ENCODE data around the gene SLC4A1.
A peak's percentile ranks its signal among the peaks of the same experiment; 100 is the strongest.

Gene SLC4A1

DNA sequence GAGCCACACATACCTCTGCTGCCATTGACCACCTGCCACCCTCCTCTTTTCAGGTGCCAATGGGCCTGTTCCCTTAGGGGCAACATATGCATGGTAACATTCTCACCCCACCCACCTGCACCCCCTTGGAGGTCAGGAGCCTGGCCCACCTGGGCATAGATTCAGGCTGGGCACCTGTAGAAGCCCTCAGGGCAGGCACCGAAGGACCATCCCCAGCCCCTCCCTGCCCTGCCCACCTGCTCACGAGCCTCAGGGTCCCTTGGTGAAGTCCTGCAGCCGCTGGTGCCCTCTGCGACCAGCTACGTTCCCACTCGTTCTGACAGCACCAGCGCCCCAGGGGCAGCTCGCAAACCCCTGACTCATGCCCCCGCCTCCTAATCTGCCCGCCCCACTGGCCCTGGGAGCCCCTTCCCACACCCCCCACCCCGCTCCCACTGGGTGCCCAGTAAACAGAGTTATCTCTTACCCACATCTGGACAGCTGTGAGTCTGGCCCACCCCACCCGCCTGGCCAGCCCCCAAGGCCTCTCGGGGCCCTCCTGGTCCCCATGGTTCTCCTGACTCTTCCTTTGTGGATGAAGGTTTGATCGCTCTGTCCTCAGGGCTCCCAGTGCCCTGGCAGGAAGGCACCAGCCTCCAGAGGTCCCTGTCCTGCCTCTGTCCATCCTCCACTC lies at the start of gene SLC4A1:
SLC4A1 (minus strand) TSS at position 318 of the 673 bp plus-strand sequence. CDS start 5,269 bp downstream, outside the sequence.
- DNase-seq (ENCODE audit: low read depth in 3 of 3), result no peak

DNA sequence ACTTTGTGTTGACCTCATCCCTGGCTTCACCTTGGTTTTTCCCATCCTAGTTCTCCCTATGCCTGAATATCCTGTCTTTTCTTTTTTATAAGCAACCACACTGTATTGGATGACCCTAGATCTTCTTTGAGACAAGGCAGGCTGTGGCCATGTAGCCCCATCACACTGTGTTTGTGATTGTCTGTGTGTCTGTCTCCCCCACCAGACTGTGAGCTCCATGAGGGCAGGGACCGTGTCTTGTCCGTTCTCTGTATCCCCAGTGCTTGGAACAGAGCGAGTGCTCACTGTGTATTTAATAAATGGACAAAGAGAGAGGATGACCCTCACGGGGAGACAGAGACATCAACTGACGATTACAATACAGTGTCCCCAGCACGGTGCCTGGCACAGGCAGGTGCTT lies 49.6 kb upstream of the SLC4A1 start:
- DNase-seq (ENCODE audit: low read depth in 3 of 3), result no peak

DNA sequence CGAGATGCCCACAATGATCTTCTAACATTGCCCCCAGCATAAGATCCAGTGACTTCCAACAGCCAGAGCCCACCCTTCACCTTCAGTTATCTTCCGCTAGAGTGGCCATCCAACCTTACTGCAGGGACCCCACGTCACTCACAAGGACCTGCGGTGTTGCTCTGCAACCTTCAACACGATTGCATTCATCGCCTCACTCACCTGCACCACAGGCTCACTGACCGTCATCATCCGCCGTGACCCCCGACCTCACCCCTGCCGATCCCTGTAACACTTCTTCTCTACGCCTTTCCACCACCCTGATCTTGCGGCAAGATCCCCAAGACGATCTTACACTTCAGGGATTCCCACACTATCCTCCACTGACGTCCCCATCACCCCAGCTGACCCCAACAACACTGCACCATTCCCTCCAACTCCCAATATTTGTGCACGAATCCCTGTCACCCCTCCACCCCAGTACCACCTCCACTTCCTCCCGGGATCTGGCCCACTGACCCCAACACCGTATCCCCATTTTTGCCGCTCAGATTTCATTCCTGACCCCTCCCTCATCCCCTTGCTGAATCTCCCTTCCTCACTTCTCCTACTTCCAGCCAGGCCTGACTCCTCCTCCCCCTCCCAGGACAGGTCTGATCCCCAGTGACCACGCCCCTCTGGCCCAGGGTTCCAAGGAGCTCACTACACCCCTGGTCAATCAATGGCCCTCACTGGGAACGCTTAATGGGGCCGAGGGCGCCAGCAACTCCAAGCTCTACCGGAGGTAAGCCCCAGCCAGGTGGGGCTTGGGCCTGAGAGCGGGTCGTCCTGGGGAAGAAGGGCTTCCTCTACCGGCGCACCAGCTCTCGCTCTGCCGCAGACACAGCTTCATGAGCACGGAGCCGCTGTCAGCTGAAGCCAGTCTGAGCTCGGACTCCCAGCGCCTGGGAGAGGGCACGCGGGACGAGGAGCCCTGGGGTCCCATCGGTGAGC lies 48.1 kb upstream of the SLC4A1 start:
- no peak for DNase-seq (ENCODE audit: low read depth in 3 of 3)

DNA sequence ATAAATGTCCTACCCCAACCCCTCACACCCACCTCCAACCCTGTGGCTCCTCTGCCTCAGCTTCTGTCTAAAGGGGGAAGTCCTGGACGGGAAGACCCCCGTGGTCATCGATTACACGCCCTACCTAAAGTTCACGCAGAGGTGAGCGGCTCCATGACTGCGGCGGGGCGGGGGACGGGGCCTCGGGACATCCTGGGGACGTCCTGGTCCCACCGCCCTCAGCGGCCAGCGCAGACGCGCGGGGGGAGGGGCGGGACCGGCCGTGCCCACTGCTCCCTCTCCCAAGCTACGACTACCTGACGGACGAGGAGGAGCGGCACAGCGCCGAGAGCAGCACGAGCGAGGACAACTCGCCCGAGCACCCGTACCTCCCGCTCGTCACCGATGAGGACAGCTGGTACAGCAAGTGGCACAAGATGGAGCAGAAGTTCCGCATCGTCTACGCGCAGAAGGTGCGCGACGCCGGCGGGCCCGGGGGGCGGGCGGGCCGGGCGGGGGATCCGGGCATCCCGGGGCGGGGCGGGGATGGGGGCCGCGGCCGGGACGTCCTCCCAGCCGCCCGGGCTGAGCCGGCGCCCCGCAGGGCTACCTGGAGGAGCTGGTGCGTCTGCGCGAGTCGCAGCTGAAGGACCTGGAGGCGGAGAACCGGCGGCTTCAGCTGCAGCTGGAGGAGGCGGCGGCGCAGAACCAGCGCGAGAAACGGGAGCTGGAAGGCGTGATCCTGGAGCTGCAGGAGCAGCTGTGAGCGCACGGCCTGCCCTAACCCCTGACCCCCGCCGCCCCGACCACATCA lies 47.1 kb upstream of the SLC4A1 start:
- no peak for DNase-seq (ENCODE audit: low read depth in 3 of 3)

DNA sequence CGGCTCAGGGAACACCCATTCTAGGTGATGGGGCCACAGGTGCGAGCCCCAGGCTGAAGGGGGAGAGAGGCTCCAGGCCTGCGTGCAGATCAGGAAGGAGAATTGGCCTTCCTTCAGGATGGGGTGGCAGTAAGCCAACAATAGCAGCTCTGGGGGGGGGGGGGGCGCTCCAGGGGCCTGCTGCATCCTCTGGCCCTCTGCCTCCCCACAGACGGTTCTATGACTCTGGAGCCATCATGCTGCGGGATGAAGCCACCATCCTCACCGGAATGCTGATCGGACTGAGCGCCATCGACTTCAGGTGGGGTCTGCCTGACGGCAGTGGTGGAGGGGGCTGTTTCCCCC lies 46.6 kb upstream of the SLC4A1 start:
- no peak for DNase-seq (ENCODE audit: low read depth in 3 of 3)

DNA sequence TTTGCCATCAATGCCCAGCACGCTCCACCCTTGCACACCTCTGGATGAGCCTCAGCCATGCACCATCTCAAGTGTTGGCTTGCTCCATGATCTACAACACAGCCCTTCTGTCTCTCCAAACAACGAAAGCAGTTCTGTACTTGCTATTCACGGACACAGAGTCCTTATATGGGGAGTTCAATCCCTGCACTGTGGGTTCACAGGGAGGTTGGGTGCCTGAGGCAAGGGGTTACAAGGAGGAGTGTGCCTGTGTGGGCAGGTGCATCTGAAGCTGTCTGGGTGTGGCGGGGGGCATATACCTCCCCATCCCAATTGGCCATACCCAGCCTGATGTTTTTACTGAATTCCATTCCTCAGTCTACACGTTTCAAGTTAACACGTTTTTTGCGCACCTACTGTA lies 46.1 kb upstream of the SLC4A1 start:
- DNase-seq (ENCODE audit: low read depth in 3 of 3), result no peak

DNA sequence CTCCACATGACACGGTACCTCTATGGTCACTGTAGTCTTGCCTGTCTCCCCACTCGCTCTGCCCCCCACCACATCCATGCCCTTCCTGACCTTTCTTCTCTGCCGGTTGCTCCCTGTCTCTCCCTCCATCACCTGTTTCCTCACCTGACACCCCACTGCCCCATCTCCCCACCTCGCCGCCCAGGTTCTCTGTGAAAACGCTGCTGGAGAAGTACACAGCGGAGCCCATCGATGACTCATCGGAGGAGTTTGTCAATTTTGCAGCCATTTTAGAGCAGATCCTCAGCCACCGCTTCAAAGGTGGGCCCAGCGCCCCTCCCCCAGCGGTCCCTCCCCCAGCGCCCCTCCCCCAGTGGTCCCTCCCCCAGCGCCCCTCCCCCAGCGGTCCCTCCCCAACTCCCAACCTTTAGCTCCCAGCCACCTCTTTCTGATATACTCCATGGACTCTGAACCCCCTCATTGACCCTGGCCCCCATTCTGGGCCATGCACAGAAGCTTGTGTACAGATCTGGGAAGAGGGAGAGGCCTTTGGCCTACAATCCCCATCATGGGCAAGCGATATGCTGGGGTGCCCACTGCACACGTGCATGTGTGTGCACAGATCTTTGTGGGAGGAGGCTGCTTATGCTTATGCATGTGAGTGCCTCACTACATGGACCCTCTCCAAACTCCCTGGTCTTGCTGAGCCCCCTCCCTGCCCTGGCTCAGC lies 44.6 kb upstream of the SLC4A1 start:
- DNase-seq (ENCODE audit: low read depth in 3 of 3), result no peak

DNA sequence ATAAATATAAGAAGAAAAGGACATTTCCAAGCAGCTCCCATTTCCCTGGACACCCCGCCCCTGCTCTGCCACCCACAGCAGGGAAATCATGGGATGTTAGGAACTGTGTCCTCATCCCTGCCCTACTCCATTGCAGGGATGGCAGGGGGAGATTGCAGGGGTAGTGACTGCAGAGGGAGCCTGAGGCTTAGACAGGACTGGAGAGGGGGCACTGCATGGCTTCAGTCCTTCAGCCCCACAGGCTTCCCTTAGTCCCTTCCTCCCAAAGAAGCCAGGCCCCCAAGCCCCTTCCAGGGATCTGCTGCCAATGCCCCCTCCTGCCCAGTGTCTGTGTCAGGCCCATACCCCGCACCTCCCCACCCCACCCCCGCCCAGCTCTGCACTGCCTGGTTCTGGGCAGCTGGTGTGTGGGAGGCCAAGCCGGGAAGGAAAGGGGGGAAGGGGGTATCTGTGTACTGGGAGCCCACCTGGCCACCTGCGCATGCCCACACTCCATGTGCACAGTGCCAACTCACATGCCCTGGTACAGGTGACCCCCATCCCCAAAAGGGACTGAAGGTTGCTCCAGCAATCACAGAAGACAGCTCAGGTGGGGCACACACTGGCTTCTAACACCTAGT lies 43.7 kb upstream of the SLC4A1 start:
- DNase-seq (ENCODE audit: low read depth in 3 of 3), result no peak

DNA sequence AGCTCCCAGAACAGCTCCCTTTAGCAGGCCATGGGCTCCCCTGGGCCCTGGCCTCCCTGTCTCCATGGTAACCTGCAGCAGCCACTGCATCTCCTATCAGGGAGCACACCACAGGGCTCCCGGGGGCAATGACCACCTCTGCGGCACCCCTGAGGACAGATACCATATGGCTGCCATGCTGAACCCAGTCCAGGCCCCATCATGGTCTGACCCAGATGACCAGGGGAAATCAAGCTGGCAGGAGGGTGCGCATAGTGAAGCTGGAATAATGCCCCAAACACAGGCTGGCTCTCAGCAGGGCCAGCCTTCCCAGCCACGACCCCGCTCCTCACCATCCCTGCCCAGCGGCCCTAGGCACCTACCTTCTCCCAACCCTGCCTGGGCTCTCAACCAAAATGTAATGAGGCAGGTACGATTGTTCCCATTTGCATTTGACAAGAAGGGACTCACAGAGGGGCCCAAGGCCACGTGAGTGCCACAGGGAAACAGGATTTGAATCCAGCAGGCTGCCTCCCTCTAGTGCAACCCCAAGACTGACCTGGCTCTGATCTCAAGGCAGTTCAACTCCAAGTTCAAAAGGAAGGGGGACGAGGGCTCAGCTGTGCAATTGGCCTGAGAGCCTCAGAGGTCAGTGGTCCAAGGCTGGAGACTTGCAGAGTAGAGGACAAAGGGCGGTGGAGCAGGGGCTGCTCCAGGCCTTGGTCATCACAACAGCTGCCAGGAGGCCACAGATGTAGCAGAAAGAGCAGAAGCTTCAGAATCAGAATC lies 42.9 kb upstream of the SLC4A1 start:
- DNase-seq (ENCODE audit: low read depth in 3 of 3), result no peak

DNA sequence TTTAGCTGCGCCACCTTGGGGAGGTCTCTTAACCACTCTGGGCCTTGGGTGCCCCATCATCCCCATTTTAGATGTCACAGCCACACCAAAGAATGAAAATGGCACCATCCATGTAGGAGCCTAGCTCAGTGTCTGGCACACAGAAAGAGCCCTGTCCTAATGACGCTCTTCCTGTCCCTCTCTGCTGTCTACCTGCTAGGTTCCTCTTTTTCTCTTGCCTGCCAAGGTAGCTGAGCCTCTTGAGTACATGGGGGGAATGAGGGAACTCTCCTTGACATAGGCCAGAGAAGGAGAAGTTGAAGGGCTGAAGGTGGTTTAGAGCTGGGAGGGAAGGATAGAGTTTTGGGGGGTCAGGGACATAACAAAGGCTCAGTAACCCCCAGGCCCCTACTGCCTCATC lies 42.3 kb upstream of the SLC4A1 start:
- no peak for DNase-seq (ENCODE audit: low read depth in 3 of 3)

DNA sequence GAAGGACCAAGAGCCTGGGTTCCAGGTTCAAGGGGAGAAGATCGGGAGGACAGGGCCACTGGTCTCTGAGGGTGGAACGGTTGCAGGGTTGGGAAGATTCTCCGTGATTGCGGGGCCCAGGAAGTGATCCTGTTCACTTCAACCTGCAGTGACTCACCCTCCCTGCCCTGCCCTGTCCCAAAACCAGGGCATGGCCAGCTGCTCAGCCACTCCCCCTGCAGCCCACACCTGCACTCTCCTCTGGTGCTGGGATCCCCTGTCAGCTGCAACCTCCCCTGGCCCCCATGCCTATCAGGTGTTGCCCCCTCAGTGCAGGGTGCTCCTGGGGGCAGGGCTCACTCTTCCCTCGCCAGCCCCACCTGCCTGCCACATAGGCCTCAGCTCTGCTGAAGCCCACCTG lies 41.5 kb upstream of the SLC4A1 start:
- no peak for DNase-seq (ENCODE audit: low read depth in 3 of 3)

DNA sequence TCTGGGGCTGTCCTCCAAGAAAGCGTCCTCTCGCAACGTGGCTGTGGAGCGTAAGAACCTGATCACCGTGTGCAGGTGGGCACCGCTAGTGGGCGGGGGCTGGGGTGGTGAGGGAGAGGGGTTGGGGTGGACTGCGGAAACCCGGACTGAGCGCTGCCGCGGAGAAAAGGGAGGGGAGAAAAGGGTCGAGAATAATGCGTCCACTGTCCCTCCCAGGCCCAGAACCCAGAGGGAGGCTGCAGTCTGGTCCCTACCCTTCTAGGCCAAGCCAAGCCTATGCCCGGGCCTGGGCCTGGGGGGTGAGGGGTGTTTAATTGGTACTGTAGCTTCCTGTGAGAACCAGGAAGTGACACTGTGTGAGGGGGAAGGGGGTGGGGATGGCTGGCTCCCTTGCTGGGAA lies 40.9 kb upstream of the SLC4A1 start:
- DNase-seq (ENCODE audit: low read depth in 3 of 3), result no peak

DNA sequence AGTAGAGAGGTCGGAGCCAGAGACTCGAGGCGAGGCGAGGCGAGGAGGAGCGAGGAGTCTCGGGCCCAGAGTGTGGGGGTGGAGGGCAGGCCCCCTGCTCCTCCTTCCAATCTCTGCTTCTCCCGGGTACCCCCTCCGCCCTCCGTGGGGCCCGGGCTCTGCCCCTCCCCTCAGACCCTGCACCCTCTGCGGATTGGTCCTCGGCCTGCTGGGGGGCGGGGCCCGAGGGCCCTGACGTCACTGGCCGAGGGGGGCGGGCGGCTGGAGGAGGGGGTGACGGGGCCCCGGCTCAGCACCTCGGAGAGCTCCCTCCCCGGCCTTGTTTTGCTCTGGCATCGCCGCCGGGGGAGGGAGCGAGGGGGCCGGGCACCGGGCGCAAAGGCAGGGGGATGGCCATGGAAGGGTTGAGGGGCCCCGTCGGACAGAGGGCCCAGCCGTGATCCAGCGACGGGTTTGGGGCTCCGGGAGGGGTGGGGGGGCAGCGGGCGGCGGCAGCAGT lies 40.4 kb upstream of the SLC4A1 start, which contains the start of gene RUNDC3A:
RUNDC3A (plus strand) TSS at position 282 of the 499 bp plus-strand sequence. CDS start 232 bp downstream, outside the sequence.
- DNase-seq (ENCODE audit: low read depth in 3 of 3), result peak; percentile 70 to 72 (median 72)

DNA sequence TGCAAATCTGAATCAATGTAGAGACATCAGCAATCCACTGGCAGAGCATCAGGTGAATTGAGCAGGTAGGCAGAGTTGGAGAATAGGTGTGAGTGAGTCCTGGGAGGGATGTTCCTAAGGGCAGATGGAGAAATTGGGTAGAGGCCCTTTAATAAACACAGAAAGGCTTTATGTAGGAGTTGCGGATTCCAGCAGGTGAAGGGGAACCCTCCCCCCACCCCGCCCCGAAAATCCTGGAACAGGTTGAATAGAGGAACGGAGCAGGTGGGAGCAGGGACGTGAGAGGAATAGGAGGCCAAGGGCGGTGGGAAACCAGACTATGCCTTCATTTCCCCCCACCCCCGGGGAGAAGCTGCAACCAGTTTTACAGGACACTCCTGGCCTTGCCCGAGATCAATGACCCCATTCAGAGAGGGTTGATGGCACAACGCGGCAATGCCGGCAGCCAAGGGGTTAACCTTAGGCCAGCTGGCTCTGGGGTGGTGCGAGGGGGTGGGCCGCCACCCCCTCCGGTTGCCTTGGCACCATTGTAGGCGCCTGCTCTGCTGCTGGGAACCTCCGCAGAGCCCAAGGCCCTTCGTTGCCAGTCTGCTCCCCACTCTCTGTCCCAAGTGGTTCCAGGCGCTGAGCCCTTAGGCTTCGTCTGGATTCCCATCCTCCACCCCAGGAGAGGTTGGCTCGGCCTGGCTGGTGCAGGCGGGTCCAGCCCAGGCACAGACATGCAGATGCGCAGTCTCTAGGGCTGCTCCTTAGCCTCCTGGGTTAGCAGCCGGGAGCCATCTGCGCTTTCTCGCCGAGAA lies 39.7 kb upstream of the SLC4A1 start:
- no peak for DNase-seq (ENCODE audit: low read depth in 3 of 3)

DNA sequence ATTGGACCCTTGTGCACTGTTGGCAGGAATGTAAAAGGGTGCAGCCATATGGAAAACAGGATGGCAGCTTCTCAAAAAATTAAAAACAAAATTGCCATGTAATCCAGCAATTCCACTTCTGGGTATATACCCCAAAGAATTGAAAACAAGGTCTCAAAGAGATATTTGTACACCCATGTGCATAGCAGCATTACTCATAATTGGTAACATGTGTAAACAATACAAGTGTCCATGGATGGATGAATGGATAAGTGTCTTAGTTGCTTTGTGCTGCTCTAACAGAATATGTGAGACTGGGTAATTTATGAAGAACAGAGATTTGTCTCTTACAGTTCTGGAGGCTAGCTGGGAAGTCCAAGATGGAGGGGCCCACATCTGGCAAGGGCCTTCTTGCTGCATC lies 36.7 kb upstream of the SLC4A1 start:
- no peak for DNase-seq (ENCODE audit: low read depth in 3 of 3)

DNA sequence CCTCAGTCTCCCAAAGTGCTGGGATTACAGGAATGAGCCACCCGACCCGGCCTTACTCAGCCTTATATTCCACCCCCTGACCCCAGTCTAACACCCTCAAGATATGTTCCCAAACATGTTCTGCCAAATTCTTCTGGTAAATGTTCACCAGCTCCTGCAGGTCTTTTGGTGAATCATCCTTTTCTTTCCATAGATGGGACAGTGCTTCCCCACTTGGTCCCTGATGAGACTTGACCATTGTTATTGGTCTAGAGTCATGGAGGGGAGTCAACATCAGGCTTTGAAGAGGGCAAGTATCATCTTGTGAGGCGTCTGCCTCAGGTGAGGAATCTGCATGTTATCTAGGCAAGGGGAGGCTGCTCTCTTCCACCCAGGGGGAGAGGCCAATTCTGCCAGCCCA lies 30.0 kb upstream of the SLC4A1 start:
- DNase-seq (ENCODE audit: low read depth in 3 of 3), result no peak

DNA sequence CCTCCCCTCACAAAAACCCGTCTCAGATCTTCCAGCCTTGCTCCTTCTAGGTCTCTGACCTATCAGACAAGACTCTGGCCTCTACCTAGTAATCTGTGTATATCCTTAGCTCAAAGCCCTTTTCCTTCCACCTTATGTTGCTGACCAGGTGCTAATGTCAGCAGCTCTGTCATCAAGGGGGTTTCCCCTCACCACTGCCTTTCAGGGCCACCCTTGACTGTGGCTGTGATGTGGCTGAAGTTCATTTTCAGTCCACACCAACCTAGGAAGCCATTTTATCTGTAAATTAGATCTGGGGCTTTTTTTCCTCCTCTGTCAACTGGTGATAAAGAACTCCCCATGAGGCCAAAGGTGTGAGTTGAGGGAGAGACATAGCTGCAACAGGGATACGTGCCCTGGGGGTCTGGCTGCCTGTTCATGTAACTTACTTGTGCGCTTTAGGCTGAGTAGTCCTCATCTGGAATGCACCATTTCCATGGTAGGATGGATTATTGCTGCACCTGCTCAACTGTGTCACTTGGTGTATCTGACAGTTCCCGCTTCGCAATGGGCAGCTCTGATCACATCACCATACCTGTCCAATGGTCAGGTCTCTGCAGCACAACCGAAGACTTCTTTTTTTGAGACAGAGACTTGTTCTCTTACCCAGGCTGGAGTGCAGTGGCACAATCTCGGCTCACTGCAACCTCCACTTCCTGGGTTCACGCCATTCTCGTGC lies 25.7 kb upstream of the SLC4A1 start:
- no peak for DNase-seq (ENCODE audit: low read depth in 3 of 3)

DNA sequence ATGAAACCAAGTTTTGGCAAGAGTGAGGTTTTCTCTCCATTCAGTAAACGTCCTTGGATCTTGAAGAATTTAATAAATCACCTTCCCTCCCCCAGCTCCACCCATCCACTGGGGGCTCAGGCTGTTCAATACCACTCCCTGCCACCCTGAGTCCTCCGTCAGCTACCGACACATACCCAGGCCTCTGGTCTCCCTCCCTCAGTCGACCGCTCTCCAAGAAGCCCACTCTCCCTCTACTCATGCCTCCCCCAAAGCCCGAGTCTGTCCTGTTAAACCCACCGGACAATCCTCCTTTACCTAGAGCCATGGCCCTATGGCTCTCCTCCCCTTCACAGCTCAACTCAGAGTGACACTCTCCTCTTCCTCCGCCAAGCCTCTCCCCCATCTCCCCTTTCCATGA lies 19.7 kb upstream of the SLC4A1 start:
- no peak for DNase-seq (ENCODE audit: low read depth in 3 of 3)

DNA sequence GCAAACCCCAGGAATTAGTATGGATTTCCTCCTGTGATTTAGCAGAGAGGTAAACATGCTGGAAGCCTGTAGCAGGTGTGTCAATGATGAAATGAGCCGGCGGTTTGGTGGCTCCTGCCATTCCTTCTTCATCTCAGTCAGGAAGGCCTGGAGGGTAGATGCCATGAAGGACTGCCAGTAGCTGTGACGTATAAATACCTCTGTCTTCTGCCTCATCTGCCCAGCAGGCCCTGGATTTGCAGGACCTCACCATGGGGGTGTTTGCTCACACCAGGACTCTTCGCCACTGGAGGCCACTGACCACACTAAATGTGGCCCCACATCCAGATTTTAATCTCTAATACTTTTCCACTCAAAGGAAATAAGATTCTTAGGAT lies 16.1 kb upstream of the SLC4A1 start:
- no peak for DNase-seq (ENCODE audit: low read depth in 3 of 3)

Data from stimulated activated CD4-positive, alpha-beta T cell treated with anti-CD3 and anti-CD28 coated beads, TNF-alpha, amount 100 ng/mL, for 4 hours (primary cell).